HL-60 (cell line): ENCODE data around the gene CCR2.
A peak's percentile ranks its signal among the peaks of the same experiment; 100 is the strongest.

ENCODE experiments used
- DNase-seq, 2 experiments: peaks; one replicate each; pipeline ENCODE4 v3.0.0-alpha.2; 2010 to 2020; ENCODE audit warnings: low read depth in 1 of 2, low spot score in 1 of 2
- H3K27ac ChIP-seq: fragments of 250-450 bp; sonication (Bioruptor Pico); replicated peaks from 2 replicates; pipeline ENCODE4 v1.5.1; 2020; ENCODE audit warnings: mild to moderate bottlenecking, moderate library complexity
- H3K27me3 ChIP-seq: fragments of 250-450 bp; sonication (Bioruptor Pico); 2 replicates; pipeline ENCODE4 v1.5.1; 2021; ENCODE audit warnings: mild to moderate bottlenecking, moderate library complexity; ENCODE audit not compliant: insufficient read depth, poor library complexity, severe bottlenecking
- H3K4me3 ChIP-seq: replicated peaks from 2 replicates; pipeline ENCODE4 v1.5.1; 2011; ENCODE audit warnings: mild to moderate bottlenecking, control low read depth, low read length; ENCODE audit not compliant: insufficient read depth
- GABPA ChIP-seq: IDR thresholded peaks from 2 replicates; pipeline ENCODE4 v1.6.1; 2012; ENCODE audit warnings: low read depth
- POLR2AphosphoS5 ChIP-seq: IDR thresholded peaks from 2 replicates; pipeline ENCODE4 v1.6.1; 2012; ENCODE audit warnings: low read depth
- SPI1 ChIP-seq: IDR thresholded peaks from 2 replicates; pipeline ENCODE4 v1.6.1; 2012; ENCODE audit warnings: low read depth, mild to moderate bottlenecking, borderline replicate concordance
- TF ChIP-seq, protein P1 (sequence below): IDR thresholded peaks from one replicate; pipeline ENCODE4 v1.5.1; 2011; ENCODE audit warnings: low read length, control low read depth, inconsistent platforms; ENCODE audit not compliant: insufficient read depth
- TF ChIP-seq, protein P2 (sequence below): IDR thresholded peaks from 2 replicates; pipeline ENCODE4 v1.6.1; 2012; ENCODE audit warnings: low read depth; ENCODE audit not compliant: insufficient replicate concordance

Gene CCR2

DNA sequence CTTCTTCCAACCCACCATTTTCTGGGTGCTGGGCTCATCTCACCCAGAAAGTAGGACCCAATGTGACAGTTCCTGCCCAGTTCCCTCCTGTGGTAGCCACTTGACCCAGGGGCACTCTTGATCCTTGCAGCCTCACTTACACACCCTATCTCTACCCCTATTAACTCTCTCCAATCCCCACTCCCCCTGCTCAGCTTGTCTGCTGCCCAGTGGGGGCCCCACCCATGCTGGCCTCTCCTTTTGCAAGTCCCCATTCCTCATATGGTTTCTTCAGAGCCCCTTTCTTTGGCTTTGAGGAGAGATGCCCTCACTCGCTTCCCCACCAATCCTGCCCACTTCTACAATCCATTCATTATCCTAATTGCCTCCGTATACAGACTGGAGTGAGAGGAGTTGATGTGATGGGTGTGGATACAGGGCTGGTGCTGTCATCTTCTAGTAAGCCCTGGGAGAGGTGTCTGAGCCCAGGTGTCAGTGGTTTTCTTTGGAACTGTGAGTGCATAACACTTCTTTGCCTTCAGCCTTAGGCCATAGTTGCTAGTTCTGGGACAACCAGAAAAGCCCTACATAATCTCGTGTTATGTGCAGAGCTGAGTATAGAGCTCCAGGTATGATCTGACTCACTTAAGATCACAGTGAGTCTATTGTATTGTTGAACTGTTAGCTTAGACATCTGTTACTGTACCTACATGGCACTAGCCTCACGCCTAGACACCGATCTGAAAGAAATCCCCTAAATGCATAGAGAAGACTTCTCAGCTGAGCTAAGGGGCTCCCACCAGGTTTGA lies 12.0 kb downstream of the CCR2 start:
- no peak for TF ChIP-seq SPI1
- TF ChIP-seq POLR2AphosphoS5: no peak
- TF ChIP-seq, protein P1, sequence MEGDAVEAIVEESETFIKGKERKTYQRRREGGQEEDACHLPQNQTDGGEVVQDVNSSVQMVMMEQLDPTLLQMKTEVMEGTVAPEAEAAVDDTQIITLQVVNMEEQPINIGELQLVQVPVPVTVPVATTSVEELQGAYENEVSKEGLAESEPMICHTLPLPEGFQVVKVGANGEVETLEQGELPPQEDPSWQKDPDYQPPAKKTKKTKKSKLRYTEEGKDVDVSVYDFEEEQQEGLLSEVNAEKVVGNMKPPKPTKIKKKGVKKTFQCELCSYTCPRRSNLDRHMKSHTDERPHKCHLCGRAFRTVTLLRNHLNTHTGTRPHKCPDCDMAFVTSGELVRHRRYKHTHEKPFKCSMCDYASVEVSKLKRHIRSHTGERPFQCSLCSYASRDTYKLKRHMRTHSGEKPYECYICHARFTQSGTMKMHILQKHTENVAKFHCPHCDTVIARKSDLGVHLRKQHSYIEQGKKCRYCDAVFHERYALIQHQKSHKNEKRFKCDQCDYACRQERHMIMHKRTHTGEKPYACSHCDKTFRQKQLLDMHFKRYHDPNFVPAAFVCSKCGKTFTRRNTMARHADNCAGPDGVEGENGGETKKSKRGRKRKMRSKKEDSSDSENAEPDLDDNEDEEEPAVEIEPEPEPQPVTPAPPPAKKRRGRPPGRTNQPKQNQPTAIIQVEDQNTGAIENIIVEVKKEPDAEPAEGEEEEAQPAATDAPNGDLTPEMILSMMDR: no peak
- TF ChIP-seq, protein P2, sequence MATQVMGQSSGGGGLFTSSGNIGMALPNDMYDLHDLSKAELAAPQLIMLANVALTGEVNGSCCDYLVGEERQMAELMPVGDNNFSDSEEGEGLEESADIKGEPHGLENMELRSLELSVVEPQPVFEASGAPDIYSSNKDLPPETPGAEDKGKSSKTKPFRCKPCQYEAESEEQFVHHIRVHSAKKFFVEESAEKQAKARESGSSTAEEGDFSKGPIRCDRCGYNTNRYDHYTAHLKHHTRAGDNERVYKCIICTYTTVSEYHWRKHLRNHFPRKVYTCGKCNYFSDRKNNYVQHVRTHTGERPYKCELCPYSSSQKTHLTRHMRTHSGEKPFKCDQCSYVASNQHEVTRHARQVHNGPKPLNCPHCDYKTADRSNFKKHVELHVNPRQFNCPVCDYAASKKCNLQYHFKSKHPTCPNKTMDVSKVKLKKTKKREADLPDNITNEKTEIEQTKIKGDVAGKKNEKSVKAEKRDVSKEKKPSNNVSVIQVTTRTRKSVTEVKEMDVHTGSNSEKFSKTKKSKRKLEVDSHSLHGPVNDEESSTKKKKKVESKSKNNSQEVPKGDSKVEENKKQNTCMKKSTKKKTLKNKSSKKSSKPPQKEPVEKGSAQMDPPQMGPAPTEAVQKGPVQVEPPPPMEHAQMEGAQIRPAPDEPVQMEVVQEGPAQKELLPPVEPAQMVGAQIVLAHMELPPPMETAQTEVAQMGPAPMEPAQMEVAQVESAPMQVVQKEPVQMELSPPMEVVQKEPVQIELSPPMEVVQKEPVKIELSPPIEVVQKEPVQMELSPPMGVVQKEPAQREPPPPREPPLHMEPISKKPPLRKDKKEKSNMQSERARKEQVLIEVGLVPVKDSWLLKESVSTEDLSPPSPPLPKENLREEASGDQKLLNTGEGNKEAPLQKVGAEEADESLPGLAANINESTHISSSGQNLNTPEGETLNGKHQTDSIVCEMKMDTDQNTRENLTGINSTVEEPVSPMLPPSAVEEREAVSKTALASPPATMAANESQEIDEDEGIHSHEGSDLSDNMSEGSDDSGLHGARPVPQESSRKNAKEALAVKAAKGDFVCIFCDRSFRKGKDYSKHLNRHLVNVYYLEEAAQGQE: no peak
- TF ChIP-seq GABPA: no peak
- H3K27me3 ChIP-seq: no peaks in the 10 kb centered on the region
- no peak for DNase-seq
- no peak overlapping the region for H3K4me3 ChIP-seq
- no peak overlapping the region for H3K27ac ChIP-seq

DNA sequence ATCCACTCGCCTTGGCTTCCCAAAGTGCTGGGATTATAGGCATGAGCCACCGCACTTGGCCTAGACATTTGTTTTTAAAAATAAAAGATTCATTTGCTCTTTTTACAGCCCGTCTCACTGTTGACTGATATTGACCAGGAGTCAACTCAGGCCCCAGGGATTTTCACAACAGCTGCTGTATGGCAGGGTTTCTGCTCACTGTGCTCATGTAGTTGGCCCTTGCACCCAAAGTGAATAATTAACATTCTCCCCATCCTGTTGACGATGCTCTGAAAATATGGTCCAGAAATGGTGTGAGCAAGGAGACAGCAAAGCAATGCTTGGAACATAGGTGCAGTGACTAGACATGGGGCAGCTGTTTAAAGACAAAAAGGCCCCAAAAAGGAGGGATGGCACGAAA lies 13.9 kb downstream of the CCR2 start:
- Histone ChIP-seq H3K27me3 (no peaks in the 10 kb centered on the region), H3K27ac (no peak overlapping the region), H3K4me3 (no peak overlapping the region)
- DNase-seq: no peak
- TF ChIP-seq POLR2AphosphoS5 (no peak), SPI1 (no peak), GABPA (no peak)
- TF ChIP-seq, protein P1: no peak
- TF ChIP-seq, protein P2: no peak

GRCh38 chr3:46368569-46368968 lies 14.7 kb downstream of the CCR2 start:
- H3K27ac ChIP-seq: peak overlapping the region; percentile 37
- no peak for TF ChIP-seq GABPA
- TF ChIP-seq SPI1: peak; percentile 73
- TF ChIP-seq, protein P1: peak; percentile 74
- DNase-seq: peak; percentile 58 to 95
- no peak overlapping the region for H3K4me3 ChIP-seq
- H3K27me3 ChIP-seq: no peaks in the 10 kb centered on the region

- no peak overlapping the region for H3K4me3 ChIP-seq
Measured at GRCh38 chr3:46369151-46369550, 15.2 kb downstream of the CCR2 start.

More at GRCh38 chr3:46369151-46369550, 15.2 kb downstream of the CCR2 start:
- no peak for DNase-seq
- peak overlapping the region; percentile 23 for H3K27ac ChIP-seq
- H3K27me3 ChIP-seq: no peaks in the 10 kb centered on the region
- TF ChIP-seq GABPA: no peak
- TF ChIP-seq POLR2AphosphoS5: no peak
- TF ChIP-seq, protein P1: no peak
- no peak for TF ChIP-seq SPI1
- TF ChIP-seq, protein P2: no peak
